ENCODE measurements around the gene MRGPRE.
A peak's percentile ranks its signal among the peaks of the same experiment; 100 is the strongest.

Gene MRGPRE

DNA sequence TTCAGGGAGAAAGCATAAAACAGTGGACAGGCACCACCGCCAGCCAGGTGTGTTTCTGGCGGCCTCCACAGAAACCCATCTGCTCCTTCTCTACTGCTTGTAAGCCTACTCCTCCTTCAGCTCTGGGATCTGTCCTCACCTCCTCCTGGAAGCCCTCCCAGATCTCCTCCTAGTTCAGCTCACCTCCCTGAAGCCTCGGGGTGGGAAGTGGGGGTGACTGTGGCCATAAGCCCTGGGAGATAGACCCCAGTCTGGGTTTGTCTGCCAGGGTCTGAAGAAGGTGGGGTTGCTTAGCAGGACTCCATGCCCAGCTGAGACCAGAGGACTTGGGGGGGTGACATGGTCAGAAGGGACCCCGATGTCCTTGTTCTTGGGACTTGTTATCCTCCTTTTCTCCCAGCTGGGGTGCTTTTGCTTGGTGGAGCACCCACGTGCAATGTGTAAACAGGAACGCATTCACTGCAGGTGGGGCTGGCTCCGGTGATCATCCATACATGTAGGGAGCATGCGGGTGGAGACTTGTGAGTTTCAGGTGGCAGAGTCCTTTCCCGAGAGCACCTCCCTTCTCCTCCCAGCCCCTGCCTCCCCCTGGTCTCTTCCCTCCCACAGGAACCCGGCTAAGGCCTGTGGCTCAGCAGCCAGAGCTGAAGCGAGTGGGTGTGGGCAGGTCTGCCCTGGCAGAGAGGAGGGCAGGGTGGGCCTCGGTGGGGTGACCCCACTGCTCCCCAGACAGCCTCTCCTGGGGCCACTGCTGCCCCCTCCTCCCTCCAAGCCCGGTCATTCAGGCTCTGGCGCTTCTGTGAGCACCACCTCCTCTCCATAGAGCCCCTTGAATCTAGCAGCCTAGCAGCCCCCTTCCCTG, 39.5 kb downstream of the MRGPRE start:
- Mint-ChIP-seq H3K9me3 (no peaks in the 10 kb centered on the region), H3K4me1 (ENCODE audit: low read depth in 2 of 2) (no peaks in the 10 kb centered on the region), H3K36me3 (ENCODE audit: insufficient read depth) (peaks cover 4% of the 10 kb centered on the region), H3K27ac (no peak overlapping the region), H3K4me3 (no peak overlapping the region), H3K27me3 (peaks cover 5 to 48% of the 10 kb centered on the region in 2 donors)
- DNase-seq (no peak), ATAC-seq (replicated peaks) (no peak)

DNA sequence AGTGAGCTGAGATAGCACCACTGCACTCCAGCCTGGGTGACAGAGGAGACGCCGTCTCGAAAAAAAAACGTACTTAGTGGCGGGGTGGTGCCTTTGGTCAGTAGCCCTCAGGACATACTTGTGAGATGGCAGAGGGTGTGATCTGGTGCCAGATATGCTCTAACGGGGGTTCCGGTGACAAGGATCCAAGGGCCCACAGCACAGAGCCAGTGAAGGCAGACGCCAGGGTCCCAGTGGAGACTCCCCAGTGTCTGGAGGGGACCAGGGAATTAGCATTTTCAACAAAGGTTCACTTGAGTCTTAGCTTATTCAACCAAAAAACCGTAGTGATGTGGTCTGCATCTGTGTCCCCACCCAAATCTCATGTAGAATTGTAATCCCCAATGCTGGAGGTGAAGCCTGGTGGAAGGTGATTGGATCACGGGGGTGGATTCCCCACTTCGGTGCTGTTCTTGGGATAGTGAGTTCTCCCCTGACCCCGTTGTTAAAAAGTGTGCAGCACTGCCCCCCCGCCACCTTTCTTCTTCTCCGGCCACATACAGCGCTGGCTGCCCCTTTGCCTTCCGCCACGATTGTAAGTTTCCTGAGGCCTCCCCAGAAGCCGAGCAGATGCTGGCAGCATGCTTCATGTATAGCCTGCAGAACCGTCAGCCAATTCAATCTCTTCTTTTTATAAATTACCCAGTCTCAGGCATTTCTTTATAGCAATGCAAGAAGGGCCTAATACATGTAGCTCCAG, 40.5 kb downstream of the MRGPRE start:
- H3K27ac Mint-ChIP-seq: no peak overlapping the region
- no peaks in the 10 kb centered on the region for H3K4me1 Mint-ChIP-seq (ENCODE audit: low read depth in 2 of 2)
- no peak overlapping the region for H3K4me3 Mint-ChIP-seq
- peaks cover 5 to 47% of the 10 kb centered on the region in 2 donors for H3K27me3 Mint-ChIP-seq
- H3K9me3 Mint-ChIP-seq: no peaks in the 10 kb centered on the region
- no peak for DNase-seq
- no peak for ATAC-seq (replicated peaks)
- peaks cover 2% of the 10 kb centered on the region for H3K36me3 Mint-ChIP-seq (ENCODE audit: insufficient read depth)

DNA sequence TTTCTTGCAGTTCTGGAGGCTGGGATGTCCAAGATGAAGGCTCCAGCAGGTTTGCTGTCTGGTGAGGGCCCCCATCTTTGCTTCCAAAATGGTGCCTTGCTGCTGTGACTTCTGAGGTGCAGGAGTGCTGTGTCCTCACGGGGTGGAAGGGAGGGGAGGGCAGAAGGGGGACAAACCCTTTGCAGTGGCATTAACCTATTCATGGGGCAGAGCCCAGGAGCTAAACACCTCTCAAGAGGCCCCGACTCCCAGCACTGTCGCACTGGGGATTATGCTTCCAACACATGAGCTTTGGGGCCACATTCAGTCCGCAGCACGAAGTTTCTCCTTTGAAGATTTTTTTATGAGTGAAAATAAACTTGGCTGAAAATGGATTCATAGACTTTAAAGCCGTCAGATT, 41.6 kb downstream of the MRGPRE start:
- Mint-ChIP-seq H3K36me3 (ENCODE audit: insufficient read depth) (no peaks in the 10 kb centered on the region), H3K4me3 (no peak overlapping the region), H3K4me1 (ENCODE audit: low read depth in 2 of 2) (no peaks in the 10 kb centered on the region), H3K27ac (no peak overlapping the region), H3K27me3 (peaks cover 5 to 39% of the 10 kb centered on the region in 2 donors), H3K9me3 (no peaks in the 10 kb centered on the region)
- DNase-seq (no peak), ATAC-seq (replicated peaks) (no peak)

DNA sequence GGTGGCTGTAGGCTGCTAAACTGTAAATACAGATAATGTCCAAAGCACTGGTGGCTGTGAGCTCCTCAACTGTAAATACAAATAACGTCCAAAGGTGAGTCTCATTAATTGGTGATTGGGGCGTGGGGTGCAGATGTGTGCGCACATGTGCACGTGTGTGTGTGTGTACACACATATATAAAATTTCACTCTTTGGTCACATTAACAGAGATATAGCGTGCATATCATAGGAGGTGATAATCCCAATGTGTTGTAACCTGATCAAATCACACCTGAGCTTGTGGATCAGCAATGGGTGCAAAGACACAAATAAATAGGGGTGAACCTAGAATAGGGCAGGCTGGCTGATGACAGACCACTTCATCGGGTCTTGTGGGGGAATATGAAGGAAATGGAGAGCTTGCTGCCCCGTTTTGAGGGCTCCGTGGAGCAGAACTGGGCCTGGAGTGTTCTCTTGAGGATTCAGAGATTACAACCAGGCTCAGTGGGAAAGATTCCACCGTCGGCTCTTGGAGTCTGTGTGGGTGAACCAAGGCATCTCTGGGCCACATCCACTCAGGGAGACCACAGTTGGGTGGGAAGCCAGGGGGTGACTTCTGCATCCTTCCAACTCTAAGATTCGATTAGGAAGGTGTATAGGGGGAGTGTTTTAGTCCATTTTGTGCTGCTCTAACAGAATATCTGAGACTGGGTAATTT, 42.2 kb downstream of the MRGPRE start:
- Mint-ChIP-seq H3K4me1 (ENCODE audit: low read depth in 2 of 2) (no peaks in the 10 kb centered on the region), H3K36me3 (ENCODE audit: insufficient read depth) (no peaks in the 10 kb centered on the region)

DNA sequence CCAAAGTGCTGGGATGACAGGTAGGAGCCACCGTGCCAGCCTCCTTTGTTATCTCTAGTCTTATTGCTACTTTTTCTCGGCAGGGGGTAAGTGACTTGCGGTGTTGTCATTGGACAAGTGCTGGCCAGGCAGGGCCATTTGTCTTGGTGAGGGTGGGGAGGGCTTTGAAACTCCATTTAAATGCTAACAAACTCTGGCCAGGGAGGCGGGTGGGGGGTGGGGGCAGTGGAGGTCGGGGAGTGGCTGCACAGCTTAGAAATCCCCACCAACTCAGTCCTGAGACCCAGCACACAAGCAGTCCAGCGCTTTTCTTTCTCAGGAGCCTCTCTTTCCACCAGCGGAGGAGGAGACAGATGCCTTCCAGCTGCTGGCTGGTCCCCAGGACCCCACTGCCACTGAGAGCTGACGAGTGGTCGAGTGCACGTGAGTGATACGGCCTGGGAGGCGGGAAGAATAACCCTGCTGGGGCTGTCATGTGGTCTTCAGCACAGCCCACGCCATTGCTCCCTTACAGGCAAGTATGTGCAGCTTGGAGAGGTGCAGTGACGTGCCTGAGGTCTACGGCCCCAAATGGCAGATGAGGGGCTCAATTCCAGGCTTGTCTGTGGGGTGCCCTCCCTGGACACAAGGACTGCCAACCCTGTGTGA, 42.9 kb downstream of the MRGPRE start:
- peaks cover 5 to 26% of the 10 kb centered on the region in 2 donors for H3K27me3 Mint-ChIP-seq
- no peak overlapping the region for H3K4me3 Mint-ChIP-seq
- H3K9me3 Mint-ChIP-seq: no peaks in the 10 kb centered on the region
- no peak for DNase-seq
- H3K27ac Mint-ChIP-seq: no peak overlapping the region
- ATAC-seq (replicated peaks): no peak
- no peaks in the 10 kb centered on the region for H3K4me1 Mint-ChIP-seq (ENCODE audit: low read depth in 2 of 2)
- no peaks in the 10 kb centered on the region for H3K36me3 Mint-ChIP-seq (ENCODE audit: insufficient read depth)

More for the DNA sequence above, 42.2 kb downstream of the MRGPRE start:
- no peak overlapping the region for H3K4me3 Mint-ChIP-seq
- no peak overlapping the region for H3K27ac Mint-ChIP-seq
- no peaks in the 10 kb centered on the region for H3K9me3 Mint-ChIP-seq
- ATAC-seq (replicated peaks) (no peak), DNase-seq (no peak)
- H3K27me3 Mint-ChIP-seq: peaks cover 5 to 33% of the 10 kb centered on the region in 2 donors

DNA sequence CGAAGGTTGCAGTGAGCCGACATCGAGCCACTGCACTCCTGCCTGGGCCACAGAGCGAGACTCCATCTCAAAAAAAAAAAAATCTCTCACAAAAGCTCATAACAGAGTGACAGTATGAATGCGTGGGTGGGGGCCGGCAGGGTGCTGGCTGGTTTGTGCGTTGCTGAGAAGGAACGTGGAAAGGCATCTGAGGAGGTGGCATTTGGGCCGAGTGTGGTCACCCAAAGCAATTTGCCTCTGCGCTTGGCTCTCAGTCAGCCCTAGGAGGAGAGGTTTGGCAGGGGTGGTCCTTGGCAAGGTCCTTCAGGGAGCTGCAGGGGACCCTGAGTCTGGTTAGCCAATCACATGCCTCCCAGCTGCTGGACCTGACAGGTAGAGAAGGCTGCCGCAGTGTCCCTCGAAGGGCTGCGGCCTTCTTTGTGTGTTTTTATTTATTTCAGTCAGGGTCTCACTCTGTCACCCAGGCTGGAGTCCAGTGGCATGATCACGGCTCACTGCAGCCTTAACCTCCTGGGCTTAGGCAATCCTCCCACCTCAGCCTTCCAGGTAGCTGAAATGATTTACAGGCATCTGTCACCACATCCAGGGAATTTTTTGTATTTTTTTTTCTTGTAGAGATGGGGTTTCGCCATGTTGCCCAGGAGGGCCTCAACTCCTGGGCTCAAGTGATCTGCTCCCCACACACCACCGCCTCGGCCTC, 43.6 kb downstream of the MRGPRE start:
- ATAC-seq (replicated peaks) (no peak), DNase-seq (no peak)
- no peak overlapping the region for H3K4me3 Mint-ChIP-seq
- no peaks in the 10 kb centered on the region for H3K4me1 Mint-ChIP-seq (ENCODE audit: low read depth in 2 of 2)
- H3K9me3 Mint-ChIP-seq: no peaks in the 10 kb centered on the region
- no peaks in the 10 kb centered on the region for H3K36me3 Mint-ChIP-seq (ENCODE audit: insufficient read depth)
- H3K27me3 Mint-ChIP-seq: peaks cover 5 to 26% of the 10 kb centered on the region in 2 donors
- no peak overlapping the region for H3K27ac Mint-ChIP-seq

DNA sequence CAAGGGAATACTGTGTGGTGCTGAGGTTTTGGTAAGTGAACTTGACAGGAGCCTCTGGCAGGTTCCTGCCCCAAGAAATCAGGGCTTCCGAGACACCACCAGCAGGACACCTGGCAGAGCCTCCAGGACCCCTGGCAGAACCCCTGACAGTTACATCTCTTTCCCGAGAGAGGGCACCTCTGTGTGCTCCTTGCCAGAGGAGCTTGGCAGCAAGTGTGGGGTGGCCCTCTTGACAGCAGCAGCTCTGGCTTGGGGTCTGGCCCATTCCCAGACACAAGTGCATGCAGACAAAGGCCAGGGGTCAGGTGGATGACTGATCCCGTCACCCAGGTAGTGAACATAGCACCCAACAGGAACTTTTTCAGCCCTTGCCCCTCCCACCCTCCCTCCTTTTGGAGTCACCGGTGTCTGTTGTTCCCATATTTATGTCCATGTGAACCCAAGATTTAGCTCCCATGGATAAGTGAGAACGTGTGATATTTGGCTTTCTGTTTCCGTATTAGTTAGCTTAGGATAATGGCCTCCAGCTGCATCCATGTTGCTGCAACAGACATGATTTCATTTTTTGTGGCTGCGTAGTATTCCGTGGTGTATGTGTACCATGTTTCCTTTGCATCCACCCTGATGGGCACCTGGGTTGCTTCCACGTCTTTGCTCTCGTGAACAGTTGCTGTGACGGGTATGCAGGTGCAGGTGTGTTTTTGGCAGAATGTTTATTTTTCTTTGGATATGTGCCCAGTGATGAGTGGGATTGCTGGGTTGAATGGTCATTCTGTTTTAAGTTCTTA, 45.9 kb downstream of the MRGPRE start:
- Mint-ChIP-seq H3K27ac (no peak overlapping the region), H3K36me3 (ENCODE audit: insufficient read depth) (no peaks in the 10 kb centered on the region), H3K4me3 (no peak overlapping the region), H3K4me1 (ENCODE audit: low read depth in 2 of 2) (no peaks in the 10 kb centered on the region), H3K27me3 (peaks cover 5 to 20% of the 10 kb centered on the region in 2 donors), H3K9me3 (no peaks in the 10 kb centered on the region)
- ATAC-seq (replicated peaks): no peak
- DNase-seq: no peak

DNA sequence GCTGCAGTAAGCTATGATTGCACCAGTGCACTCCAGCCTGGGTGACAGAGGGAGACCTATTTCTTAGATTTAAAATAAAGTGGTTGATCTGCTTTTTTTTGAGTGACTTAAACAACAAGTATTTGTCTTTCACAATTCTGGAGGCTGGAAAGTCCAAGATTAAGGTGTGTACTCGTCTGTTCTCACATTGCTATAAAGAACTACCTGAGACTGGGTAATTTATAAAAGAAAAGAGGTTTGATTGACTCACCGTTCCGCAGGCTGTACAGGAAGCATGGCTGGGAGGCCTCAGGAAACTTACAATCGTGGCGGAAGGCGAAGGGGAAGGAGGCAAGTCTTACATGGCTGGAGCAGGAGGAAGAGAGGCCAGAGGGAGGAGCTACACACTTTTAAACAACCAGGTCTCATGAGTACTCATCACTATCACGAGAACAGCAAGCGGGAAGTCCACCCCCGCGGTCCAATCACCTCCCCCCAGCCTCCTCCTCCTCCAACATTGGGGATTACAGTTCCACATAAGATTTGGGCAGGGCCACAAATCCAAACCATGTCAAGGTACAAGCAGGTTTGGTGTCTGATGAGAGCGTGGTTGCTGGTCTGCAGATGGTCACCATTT, 47.4 kb downstream of the MRGPRE start:
- DNase-seq (no peak), ATAC-seq (replicated peaks) (no peak)
- H3K9me3 Mint-ChIP-seq: no peaks in the 10 kb centered on the region
- H3K36me3 Mint-ChIP-seq (ENCODE audit: insufficient read depth): no peaks in the 10 kb centered on the region
- no peaks in the 10 kb centered on the region for H3K4me1 Mint-ChIP-seq (ENCODE audit: low read depth in 2 of 2)
- no peak overlapping the region for H3K27ac Mint-ChIP-seq
- H3K27me3 Mint-ChIP-seq: peaks cover 1 to 21% of the 10 kb centered on the region in 2 donors
- H3K4me3 Mint-ChIP-seq: no peak overlapping the region

DNA sequence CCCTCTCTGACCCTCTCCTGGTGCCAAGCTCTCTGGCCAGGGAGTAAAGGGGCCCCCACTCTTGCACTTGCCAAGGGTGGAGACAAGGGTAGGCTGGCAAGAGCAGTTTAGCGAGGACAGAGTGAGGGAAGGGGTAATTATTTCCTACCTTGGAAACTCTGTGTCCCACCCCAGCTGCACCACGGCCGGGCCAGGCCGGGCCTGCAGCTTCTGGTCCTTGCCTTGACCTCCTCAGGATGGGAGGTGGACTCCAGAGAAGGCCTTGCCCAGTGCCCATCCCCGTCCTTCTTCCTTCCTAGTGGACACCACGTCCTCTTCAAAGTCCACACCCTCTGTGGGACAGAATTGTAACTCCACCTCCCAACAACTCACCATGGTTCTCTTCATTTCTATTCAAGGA, 48.7 kb downstream of the MRGPRE start:
- no peak for DNase-seq

DNA sequence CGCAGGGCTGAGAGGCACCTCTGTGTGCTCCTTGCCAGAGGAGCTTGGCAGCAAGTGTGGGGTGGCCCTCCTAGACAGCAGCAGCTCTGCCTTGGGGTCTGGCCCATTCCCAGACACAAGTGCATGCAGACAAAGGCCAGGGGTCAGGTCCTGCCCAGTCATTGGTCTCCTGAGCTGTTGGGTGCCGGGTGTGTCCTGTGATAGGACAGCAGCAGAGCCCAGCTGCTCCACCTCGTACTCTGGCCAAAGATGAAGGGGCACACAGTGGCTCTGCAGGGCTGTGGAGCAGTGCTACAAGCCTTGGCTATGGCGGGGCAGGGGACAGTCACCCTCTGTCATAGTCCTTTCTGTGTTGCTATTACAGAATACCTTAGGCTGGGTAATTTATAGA, 49.8 kb downstream of the MRGPRE start:
- H3K27ac Mint-ChIP-seq: no peak overlapping the region
- H3K4me3 Mint-ChIP-seq: no peak overlapping the region
- H3K27me3 Mint-ChIP-seq: peaks cover 0 to 14% of the 10 kb centered on the region in 2 donors
- H3K36me3 Mint-ChIP-seq (ENCODE audit: insufficient read depth): no peaks in the 10 kb centered on the region
- ATAC-seq (replicated peaks): no peak
- no peaks in the 10 kb centered on the region for H3K9me3 Mint-ChIP-seq
- H3K4me1 Mint-ChIP-seq (ENCODE audit: low read depth in 2 of 2): no peaks in the 10 kb centered on the region
- no peak for DNase-seq

More for the DNA sequence above, 48.7 kb downstream of the MRGPRE start:
- H3K4me1 Mint-ChIP-seq (ENCODE audit: low read depth in 2 of 2): no peaks in the 10 kb centered on the region
- no peaks in the 10 kb centered on the region for H3K9me3 Mint-ChIP-seq
- no peaks in the 10 kb centered on the region for H3K36me3 Mint-ChIP-seq (ENCODE audit: insufficient read depth)
- no peak for ATAC-seq (replicated peaks)
- no peak overlapping the region for H3K4me3 Mint-ChIP-seq
- peaks cover 0 to 20% of the 10 kb centered on the region in 2 donors for H3K27me3 Mint-ChIP-seq
- H3K27ac Mint-ChIP-seq: no peak overlapping the region

DNA sequence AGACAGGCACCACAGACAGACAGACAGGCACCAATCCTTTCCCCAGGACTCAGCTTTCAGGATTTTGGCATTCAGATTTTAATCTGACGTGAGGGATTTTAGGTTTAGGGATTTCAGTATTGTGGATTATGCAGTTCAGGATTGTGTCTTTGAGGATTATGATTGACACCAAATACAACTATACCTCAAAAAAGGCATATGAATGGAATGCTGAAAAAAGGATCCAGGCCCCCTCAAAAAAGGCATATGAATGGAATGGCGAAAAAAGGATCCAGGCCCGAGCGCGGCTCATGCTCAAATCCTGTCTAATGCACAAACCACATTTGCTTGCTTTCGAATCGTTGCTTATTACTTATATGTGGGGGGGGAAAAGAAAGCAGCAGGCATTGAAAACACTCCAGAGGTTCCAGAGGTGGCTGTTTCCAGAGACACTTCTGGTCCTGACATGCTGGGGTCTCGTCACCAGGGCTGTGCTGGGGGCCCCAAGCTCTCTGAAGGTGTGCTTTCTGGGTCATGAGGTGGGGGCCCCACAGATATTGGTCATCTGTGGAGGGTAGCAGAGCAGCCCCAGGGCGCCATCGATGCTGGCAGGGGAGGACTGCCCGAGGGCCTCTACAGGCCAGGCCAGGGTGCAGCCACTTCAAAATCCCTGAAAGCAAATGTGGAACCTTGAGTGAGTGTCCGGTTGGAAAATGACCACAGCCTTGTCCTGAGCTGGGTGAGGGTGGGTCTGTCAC, 50.3 kb downstream of the MRGPRE start:
- DNase-seq: no peak
- Mint-ChIP-seq H3K36me3 (ENCODE audit: insufficient read depth) (no peaks in the 10 kb centered on the region), H3K27ac (peak overlapping the region in 1 of 2 donors; percentile 33), H3K4me3 (no peak overlapping the region), H3K4me1 (ENCODE audit: low read depth in 2 of 2) (no peaks in the 10 kb centered on the region), H3K9me3 (no peaks in the 10 kb centered on the region), H3K27me3 (peaks cover 0 to 9% of the 10 kb centered on the region in 2 donors)
- no peak for ATAC-seq (replicated peaks)

Measured in effector memory CD8-positive, alpha-beta T cell (primary cell).